NCI-H2227 (cell line): ENCODE measurements around the gene ELANE.

Source experiments
- DNase-seq: peaks from one replicate; lab custom pipeline; 2025; ENCODE audit not compliant: unreplicated experiment; lab: John Stamatoyannopoulos, UW

Gene ELANE

GRCh38 chr19:861141-861755, 9.1 kb downstream of the ELANE start:
- DNase-seq: no peak

DNA sequence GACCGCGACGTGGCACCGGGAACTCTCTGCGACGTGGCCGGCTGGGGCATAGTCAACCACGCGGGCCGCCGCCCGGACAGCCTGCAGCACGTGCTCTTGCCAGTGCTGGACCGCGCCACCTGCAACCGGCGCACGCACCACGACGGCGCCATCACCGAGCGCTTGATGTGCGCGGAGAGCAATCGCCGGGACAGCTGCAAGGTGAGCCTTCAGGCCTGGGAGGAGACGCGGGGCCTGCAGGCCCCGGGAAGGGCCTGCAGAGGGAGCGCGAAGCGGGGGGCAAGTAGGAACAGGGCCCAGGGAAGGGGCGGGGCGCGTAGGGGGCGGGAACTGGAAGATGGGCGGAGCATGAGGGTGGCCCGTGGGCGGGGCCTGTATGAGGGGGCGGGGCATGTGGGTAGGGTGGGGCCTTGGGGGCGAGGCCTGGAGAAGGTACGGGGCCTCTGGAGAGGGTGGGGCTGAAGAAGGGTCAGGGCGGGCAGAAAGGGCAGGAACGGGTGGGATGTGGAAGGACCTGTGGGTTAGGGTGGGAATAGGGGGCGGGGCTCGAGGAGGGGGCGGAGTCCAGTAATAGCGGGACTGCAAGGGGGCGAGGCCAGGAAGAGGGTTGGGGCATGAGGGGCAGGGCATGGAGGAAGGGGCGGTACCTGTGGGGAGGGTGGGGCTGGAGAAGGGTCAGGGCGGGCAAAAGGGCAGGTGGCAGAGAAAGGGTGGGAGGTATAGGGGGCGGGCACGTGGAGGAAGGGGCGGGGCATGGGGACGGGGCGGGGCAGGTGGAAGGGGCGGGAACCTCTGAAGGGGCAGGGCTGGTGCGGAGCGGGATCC, 9.9 kb downstream of the ELANE start:
- no peak for DNase-seq

DNA sequence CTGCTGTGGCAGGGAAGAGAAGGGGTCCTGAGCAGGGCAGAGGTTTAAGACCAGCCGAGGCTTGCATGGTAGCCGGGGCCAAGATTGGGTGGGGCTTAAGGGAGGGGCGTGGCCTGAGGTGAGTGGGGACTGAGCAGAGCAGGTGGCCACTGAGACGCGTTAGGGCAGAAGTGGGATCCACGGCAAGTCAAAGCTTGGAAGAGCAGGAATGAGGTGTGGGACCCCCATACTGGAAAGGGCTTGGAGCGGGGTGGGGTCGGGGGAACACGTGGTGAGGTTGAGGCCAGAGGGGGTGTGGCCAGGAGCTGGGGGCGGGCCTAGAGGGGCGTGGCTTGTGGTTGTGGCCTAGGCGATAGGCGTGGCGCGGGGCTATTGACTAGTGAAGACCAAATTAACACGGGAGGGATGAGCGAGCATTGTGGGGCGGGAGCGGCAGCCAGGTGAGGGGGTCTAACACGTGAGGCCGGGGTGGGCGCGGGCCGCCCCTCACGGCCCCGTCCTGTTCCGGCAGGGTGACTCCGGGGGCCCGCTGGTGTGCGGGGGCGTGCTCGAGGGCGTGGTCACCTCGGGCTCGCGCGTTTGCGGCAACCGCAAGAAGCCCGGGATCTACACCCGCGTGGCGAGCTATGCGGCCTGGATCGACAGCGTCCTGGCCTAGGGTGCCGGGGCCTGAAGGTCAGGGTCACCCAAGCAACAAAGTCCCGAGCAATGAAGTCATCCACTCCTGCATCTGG, 10.6 kb downstream of the ELANE start:
- DNase-seq: no peak

DNA sequence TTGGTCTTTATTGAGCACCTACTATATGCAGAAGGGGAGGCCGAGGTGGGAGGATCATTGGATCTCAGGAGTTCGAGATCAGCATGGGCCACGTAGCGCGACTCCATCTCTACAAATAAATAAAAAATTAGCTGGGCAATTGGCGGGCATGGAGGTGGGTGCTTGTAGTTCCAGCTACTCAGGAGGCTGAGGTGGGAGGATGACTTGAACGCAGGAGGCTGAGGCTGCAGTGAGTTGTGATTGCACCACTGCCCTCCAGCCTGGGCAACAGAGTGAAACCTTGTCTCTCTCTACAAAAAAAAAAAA, 11.2 kb downstream of the ELANE start:
- no peak for DNase-seq

- no peak for DNase-seq
Observed at GRCh38 chr19:866769-867300, 14.7 kb downstream of the ELANE start.

- DNase-seq: no peak
Observed at GRCh38 chr19:867301-867793, 15.2 kb downstream of the ELANE start.

DNA sequence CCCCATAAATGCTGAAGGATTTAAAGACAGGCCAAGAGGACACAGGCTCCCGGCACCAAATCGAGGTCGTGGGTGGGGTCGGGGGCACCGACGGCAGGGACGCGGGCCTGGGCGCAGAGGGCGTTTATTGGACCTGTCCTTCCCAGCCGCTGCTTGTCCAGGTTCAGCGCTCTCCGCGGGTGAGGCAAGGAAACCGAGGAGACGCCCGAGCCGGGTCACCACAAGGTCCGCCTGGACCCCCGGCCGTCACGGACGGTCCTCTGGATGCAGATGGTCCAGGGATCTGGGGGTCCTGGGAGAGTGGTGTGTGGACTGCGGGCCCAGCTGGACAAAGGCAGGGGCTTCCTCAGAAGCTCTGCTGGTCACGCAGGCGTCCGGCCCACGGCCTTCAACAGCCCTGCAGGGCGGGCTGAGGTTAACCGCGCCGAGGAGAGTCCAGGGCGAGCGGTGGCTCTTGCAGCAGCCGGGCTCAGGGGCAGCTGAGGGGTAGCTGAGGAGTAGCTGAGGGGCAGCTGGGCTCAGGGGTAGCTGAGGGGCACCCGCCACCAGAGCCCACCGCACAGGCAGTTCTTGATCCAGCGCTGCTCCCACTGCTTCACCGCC, 15.9 kb downstream of the ELANE start:
- no peak for DNase-seq

- DNase-seq: no peak
Observed at GRCh38 chr19:868458-869244, 16.5 kb downstream of the ELANE start.

DNA sequence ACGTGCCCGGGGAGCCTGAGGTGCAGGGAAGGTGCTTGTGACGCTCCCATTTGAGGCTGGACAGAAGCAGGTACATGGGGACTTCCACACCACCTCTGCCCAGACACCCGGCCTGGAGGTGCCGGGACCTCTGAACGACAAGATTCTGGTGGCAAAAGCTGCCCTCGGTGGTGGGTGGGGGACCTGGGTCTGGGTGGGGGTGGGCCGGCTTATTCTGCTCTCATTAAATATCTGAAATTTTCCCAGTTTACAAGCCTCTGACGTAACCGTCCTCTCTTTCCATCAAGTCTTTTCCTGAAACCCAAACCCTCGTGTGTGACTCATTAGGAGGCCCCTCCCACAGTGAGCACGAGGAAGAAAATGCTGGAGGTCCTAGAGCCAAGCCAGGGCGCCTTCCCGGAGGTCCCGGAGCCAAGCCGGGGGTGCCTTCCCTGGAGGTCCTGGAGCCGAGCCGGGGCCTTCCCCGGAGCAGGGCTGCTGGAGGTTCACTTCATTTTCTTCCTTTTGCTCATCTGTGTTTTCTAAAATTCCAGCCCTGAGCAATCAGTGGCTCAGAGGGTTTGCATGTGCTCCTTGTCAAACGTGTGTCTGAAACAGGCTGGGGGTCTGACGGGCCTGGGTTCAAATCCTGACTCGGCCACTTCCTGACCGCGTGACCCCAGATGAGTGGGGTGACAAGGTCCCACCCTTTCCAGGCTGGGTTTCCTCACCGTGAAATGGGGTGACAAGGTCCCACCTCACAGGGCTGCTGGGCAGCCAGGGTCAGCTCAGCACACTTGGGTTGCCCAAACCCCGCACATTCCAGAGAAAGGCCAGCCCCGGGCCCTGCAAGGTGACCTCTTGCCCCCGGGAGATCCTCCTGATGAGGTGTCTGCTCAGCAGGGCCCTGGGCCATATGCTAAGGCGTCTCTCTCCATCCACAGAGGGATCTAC, 17.4 kb downstream of the ELANE start:
- DNase-seq: no peak

GRCh38 chr19:870314-870713, 18.2 kb downstream of the ELANE start:
- no peak for DNase-seq

DNA sequence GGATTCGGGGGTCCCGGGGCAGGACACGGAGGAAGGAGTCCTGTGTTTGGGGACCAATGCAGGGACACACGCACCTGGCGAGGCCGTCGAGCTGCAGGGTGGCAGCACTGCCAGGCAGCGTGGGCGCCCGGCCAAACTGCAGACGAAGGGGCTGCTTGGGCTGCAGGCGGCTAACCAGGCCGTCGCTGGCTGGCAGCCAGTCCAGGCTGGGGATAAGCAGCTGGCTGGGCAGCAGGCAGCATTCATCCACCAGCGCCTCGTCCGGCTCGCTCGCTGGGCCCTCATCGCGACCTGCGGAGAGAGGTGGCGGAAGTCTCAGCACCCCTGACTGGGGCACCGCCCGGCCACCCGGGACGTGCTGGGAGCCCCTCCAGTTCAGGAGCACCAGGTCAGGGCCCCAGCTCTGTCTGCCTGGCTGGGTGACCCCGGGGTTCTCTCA, 18.9 kb downstream of the ELANE start:
- no peak for DNase-seq

DNA sequence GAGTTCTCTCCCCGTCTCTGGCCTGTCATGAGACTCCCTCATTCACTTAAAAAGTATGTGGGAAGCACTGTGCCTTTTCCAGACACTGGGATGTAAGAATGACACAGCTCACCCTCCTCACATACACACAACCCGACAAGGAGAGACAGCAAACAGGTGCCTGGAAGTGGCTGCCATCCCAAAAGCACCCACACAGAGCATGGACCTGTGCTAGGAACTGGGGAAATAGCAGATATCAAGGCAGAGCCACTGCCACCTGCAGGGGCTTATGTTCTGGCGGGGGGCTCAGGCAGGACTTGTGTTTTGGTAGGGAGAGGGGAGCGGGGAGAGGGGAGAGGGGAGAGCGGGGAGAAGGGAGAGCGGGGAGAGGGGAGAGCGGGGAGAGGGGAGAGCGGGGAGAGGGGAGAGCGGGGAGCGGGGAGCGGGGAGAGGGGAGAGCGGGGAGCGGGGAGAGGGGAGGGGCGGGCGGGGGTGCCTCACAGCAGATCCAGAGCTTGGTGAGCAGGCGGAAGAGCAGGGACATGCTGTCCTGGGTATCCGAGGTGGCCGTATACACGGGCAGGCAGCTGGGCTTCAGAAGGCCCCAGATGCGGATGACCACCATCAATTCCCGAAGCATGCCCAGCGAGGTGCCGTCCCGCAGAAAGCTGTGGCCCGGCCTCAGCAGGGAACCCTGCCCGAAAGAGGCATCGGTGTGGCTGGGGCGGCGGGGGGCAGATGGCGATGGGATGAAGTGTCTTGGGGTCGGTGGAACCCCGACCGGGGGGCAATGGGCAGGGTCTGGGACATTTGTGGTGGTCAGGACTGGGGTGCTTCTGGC, 19.6 kb downstream of the ELANE start:
- DNase-seq: peak; percentile 16

DNA sequence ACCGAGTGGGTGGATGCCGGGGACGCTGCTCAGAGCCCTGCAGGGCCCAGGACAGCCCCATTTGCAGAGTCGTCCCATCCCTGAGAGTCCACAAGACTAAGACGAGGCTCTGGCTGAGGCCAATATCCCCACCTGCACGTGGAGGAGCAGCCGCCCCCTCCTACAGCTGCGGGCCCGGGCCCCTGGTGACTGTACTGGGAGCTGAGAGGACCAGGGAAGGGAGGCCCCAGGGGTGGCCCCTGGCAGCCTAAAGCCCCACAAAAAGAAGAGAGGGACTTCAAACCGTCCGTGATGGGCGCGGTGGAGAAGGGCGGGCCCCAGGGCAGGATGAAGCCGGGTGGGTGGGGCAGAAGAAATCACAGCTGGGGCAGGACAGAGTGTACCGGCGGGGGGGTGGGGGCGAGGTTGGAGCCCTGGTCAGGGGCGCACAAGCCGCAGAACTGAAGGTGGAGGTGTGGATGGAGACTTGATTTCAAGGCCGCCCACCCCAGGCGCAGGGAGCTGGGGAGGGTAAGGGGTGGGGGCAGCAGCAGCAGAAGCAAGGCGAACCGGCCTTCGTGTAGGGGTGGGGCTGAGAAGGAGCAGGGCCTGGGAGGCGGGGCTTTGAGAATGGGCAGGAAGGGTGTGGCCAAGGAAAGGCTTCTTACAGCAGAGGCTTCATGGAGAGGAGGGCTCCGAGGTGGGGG, 20.3 kb downstream of the ELANE start:
- DNase-seq: peak; percentile 51

- DNase-seq: peak; percentile 28
Observed at GRCh38 chr19:873084-873483, 21.0 kb downstream of the ELANE start.

GRCh38 chr19:873561-874041, 21.5 kb downstream of the ELANE start:
- no peak for DNase-seq

DNA sequence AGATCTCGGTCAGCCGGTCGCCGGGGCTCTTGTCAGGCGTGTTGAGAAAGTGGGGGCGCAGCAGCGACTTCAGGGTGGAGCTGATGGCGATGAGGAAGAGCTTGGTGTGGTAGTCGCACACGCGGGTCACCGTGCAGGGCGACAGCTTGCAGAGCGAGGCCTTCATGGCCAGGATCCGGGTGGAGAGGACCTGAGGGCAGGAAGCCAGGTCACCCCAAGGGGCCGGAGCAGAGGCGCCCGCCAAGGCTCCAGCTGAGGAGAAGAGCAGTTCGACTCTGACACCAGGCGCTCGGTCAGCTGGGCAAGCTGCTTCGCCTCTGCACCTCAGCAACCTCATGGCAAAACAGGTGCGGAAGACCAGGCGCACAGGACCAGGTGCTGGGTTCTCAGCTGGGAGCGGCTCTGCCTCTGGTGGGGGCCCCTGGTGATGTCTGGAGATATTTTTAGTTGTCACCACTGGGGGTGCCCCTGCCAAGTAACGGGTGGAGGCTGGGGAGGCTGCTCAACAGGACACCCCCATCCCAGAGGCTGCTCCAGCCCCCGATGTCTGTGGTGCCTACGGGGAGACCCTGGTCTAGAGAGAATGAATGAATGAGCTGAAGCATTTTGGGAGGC, 23.3 kb downstream of the ELANE start:
- DNase-seq: no peak

GRCh38 chr19:876089-876488, 24.0 kb downstream of the ELANE start:
- DNase-seq: no peak
